CD14-positive monocyte (primary cell): ENCODE results near the gene MACROD2. TPM values are rescaled to one million over a fixed set of nuclear protein-coding genes. Genes with fewer than 3 reads are reported as not detected.

Source experiments
- DNase-seq, 3 donors: peaks; one replicate each; pipeline ENCODE4 v3.0.0-alpha.2; 2011 to 2022
- H2AFZ ChIP-seq: 2 replicates; pipeline ENCODE4 v1.6.0; 2012; ENCODE audit warnings: mild to moderate bottlenecking, low read depth, low read length, inconsistent platforms; ENCODE audit not compliant: insufficient read depth, poor library complexity, severe bottlenecking
- H3K27ac ChIP-seq, 2 donors: 1 replicate in 1 of 2; 2 replicates in 1 of 2; pipeline ENCODE4 v1.5.1; 2012 to 2013; ENCODE audit warnings: low read length in 2 of 2, control low read depth in 1 of 2, inconsistent platforms in 1 of 2, low read depth in 1 of 2, mild to moderate bottlenecking in 1 of 2
- H3K27me3 ChIP-seq, 2 donors: one replicate each; pipeline versions ENCODE4 v1.6.0 to v1.6.1; 2011 to 2013; ENCODE audit warnings: low read length in 2 of 2; ENCODE audit not compliant: control insufficient read depth in 2 of 2, insufficient read depth in 2 of 2
- H3K36me3 ChIP-seq, 2 donors: replicated peaks in 1 of 2; 1 replicate in 1 of 2; 2 replicates in 1 of 2; pipeline versions ENCODE4 v1.5.1 to v1.6.1; 2012 to 2013; ENCODE audit warnings: low read length in 2 of 2, control low read depth in 1 of 2, inconsistent platforms in 1 of 2, mild to moderate bottlenecking in 1 of 2; ENCODE audit not compliant: insufficient read depth in 2 of 2, control insufficient read depth in 1 of 2
- H3K4me1 ChIP-seq, 2 donors: 1 replicate in 1 of 2; 2 replicates in 1 of 2; pipeline versions ENCODE4 v1.5.1 to v1.6.1; 2012 to 2013; ENCODE audit warnings: low read length in 2 of 2, control low read depth in 1 of 2, inconsistent platforms in 1 of 2, mild to moderate bottlenecking in 1 of 2, moderate library complexity in 1 of 2; ENCODE audit not compliant: insufficient read depth in 2 of 2, control insufficient read depth in 1 of 2
- H3K4me2 ChIP-seq: replicated peaks from 2 replicates; pipeline ENCODE3; 2012; ENCODE audit warnings: low read length, moderate library complexity, mild to moderate bottlenecking; ENCODE audit not compliant: poor library complexity, severe bottlenecking; ENCODE audit errors: extremely low read depth
- H3K4me3 ChIP-seq, 3 experiments: fragments of 200-600 bp in 1 of 3; sonication (generic) in 1 of 3; replicated peaks in 1 of 3; 1 replicate in 2 of 3; 2 replicates in 1 of 3; pipeline ENCODE4 v1.5.1; 2011 to 2013; ENCODE audit warnings: low read length in 3 of 3, mild to moderate bottlenecking in 3 of 3, control low read depth in 2 of 3, low read depth in 2 of 3, inconsistent platforms in 1 of 3, moderate library complexity in 1 of 3
- H3K79me2 ChIP-seq: 2 replicates; pipeline ENCODE4 v1.6.0; 2012; ENCODE audit warnings: mild to moderate bottlenecking, control low read depth, inconsistent platforms, low read length, moderate library complexity; ENCODE audit not compliant: insufficient read depth
- H3K9ac ChIP-seq: 2 replicates; pipeline ENCODE4 v1.6.0; 2017; ENCODE audit warnings: low read length, mild to moderate bottlenecking; ENCODE audit not compliant: insufficient read depth, poor library complexity, severe bottlenecking
- H3K9me3 ChIP-seq, 2 donors: replicated peaks in 1 of 2; 1 replicate in 1 of 2; 2 replicates in 1 of 2; pipeline versions ENCODE4 v1.5.1 to v1.6.1; 2012 to 2013; ENCODE audit warnings: low read length in 2 of 2, control low read depth in 1 of 2; ENCODE audit not compliant: control insufficient read depth in 1 of 2, insufficient read depth in 1 of 2
- H4K20me1 ChIP-seq: 2 replicates; pipeline ENCODE4 v1.6.0; 2012; ENCODE audit warnings: mild to moderate bottlenecking, low read length, control low read depth, moderate library complexity; ENCODE audit not compliant: insufficient read depth
- H3K27ac Mint-ChIP-seq, 7 donors: one replicate each; pipeline ENCODE4 v1.8.0; 2020; ENCODE audit warnings: mild to moderate bottlenecking in 7 of 7, mixed read lengths in 7 of 7, moderate library complexity in 6 of 7, inconsistent platforms in 2 of 7
- H3K27me3 Mint-ChIP-seq, 3 donors: one replicate each; pipeline ENCODE4 v1.8.0; 2021 to 2022; ENCODE audit warnings: low read depth in 3 of 3, mild to moderate bottlenecking in 3 of 3, mixed read lengths in 3 of 3, moderate library complexity in 3 of 3, inconsistent platforms in 1 of 3
- H3K36me3 Mint-ChIP-seq, 2 donors: one replicate each; pipeline ENCODE4 v1.8.0; 2020; ENCODE audit warnings: mixed read lengths in 2 of 2, inconsistent platforms in 1 of 2, mild to moderate bottlenecking in 1 of 2
- H3K4me1 Mint-ChIP-seq: one replicate; pipeline ENCODE4 v1.8.0; 2020; ENCODE audit warnings: mild to moderate bottlenecking, mixed read lengths
- H3K4me3 Mint-ChIP-seq, 2 donors: one replicate each; pipeline ENCODE4 v1.8.0; 2020; ENCODE audit warnings: mild to moderate bottlenecking in 2 of 2, mixed read lengths in 2 of 2, moderate library complexity in 1 of 2
- H3K9me3 Mint-ChIP-seq, 7 donors: one replicate each; pipeline ENCODE4 v1.8.0; 2020 to 2022; ENCODE audit warnings: mixed read lengths in 7 of 7, mild to moderate bottlenecking in 6 of 7, moderate library complexity in 6 of 7, inconsistent platforms in 2 of 7
- CTCF ChIP-seq: fragments of 200-600 bp; IDR thresholded peaks from one replicate; pipeline ENCODE4 v1.8.0; 2022; ENCODE audit warnings: antibody characterized with exemption, mild to moderate bottlenecking
- WGBS: methylation state at CpG from one replicate; pipeline ENCODE4 v1.1.5; 2013; ENCODE audit warnings: missing lambda C conversion rate; ENCODE audit not compliant: insufficient coverage; 5-methylcytosine and 5-hydroxymethylcytosine counted together
- intact Hi-C, 2 donors: fragments of 100-400 bp; cut with micrococcal nuclease; formaldehyde crosslinking; loops; one replicate each; pipeline versions ENCODE4 v1.15.0 to v1.15.1; 2023
- polyA plus RNA-seq, 3 donors: library from polyadenylated mRNA; depleted of rRNA in 1 of 3; unstranded in 2 of 3; stranded (reverse) in 1 of 3; fragments of 300-500 nt in 2 of 3; fragments of >200 nt in 1 of 3; fragmentation: Illumina TruSeq in 2 of 3; gene quantifications; 1 replicate in 2 of 3; 2 replicates in 1 of 3; pipeline ENCODE4 v1.2.3, GENCODE V29; 2012 to 2021

The MACROD2 gene
- polyA plus RNA-seq, 3 donors = 0.23 TPM; not detected in 2

DNA sequence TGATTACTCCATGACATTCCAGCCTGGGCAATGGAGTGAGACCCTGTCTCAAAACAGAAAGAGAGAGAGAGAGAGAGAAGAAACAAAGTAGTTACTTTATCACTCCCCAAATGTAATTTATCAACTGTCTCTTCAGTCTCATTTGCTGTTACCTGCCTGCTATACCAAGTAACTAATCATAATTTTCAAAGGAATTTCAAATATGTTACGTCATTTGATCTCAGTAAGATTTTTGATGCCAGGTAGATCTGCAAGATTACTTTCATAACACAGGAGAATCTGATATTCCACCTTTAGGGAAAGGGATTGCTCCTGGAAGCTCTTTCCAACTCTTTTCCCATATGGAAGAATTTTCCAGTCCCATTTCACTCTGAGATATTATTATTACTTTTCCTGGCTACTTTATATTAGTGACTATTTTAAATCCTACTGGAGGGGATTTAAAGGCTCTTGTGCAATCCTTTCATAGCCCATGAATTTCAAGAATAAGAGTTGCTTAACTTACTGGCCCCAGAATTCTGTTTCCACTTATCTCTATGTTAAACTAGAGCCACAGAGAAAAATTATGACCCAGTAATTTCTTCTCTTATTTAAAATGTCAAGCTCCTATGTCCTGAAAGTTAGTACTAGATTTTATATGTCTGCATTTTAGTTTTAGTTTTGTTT, 732.3 kb downstream of the MACROD2 start:
- Mint-ChIP-seq H3K4me3 (no peak overlapping the region), H3K27me3 (peaks cover 0 to 3% (median 0%) of the 10 kb centered on the region in 3 donors), H3K36me3 (no peaks in the 10 kb centered on the region), H3K9me3 (peaks cover 0 to 4% (median 2%) of the 10 kb centered on the region in 7 donors), H3K4me1 (no peaks in the 10 kb centered on the region), H3K27ac (no peak overlapping the region)
- no peak overlapping the region for H3K9ac ChIP-seq
- H2AFZ ChIP-seq = no peak overlapping the region
- DNase-seq = no peak
- no peaks in the 10 kb centered on the region for H3K79me2 ChIP-seq
- intact Hi-C loops = no loop called here
- no peaks in the 10 kb centered on the region for H3K36me3 ChIP-seq
- H3K4me1 ChIP-seq = no peaks in the 10 kb centered on the region
- no peak overlapping the region for H3K4me3 ChIP-seq
- no peaks in the 10 kb centered on the region for H3K9me3 ChIP-seq
- H4K20me1 ChIP-seq = no peaks in the 10 kb centered on the region
- H3K27ac ChIP-seq = no peak overlapping the region
- no CpG with 5 or more reads among the region's 1 CpG for WGBS
- no peak overlapping the region for H3K4me2 ChIP-seq
- no peak for TF ChIP-seq CTCF
- H3K27me3 ChIP-seq = no peaks in the 10 kb centered on the region

DNA sequence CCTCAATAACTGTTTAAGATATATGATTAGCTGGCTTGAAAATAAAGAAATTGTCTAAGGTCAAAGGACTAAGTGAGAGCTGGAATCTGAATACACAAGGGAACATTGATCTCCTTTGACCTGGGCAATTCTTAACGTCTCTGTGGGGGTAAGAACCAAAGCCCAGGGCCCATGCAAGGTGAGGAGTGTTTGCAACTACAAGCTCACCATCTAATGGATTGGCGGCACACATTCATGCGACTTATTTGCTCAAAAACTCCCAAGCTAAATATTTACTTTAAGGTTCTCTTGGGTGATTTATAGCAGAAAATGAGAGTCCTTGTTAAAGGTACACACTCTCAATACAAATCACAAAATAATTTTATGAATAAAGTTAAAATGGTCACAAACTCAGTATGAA, 734.1 kb downstream of the MACROD2 start:
- DNase-seq = no peak
- H3K4me2 ChIP-seq = no peak overlapping the region
- no peaks in the 10 kb centered on the region for H3K4me1 ChIP-seq
- no CpG with 5 or more reads among the region's 3 CpGs for WGBS
- Mint-ChIP-seq H3K4me3 (no peak overlapping the region), H3K36me3 (no peaks in the 10 kb centered on the region), H3K27ac (no peak overlapping the region), H3K4me1 (no peaks in the 10 kb centered on the region), H3K27me3 (peaks cover 0 to 3% (median 0%) of the 10 kb centered on the region in 3 donors), H3K9me3 (peaks cover 0 to 4% (median 2%) of the 10 kb centered on the region in 7 donors)
- no peaks in the 10 kb centered on the region for H3K36me3 ChIP-seq
- no peak overlapping the region for H3K27ac ChIP-seq
- H2AFZ ChIP-seq = no peak overlapping the region
- no peaks in the 10 kb centered on the region for H3K9me3 ChIP-seq
- no peak overlapping the region for H3K9ac ChIP-seq
- intact Hi-C loops = no loop called here
- TF ChIP-seq CTCF = no peak
- no peaks in the 10 kb centered on the region for H3K79me2 ChIP-seq
- H3K4me3 ChIP-seq = no peak overlapping the region
- H4K20me1 ChIP-seq = no peaks in the 10 kb centered on the region
- no peaks in the 10 kb centered on the region for H3K27me3 ChIP-seq
